Mesendoderm (in vitro differentiated cells): ENCODE data around the gene SBNO1.

Experiments used
- DNase-seq: peaks from one replicate; pipeline ENCODE4 v3.0.0; 2013
- H2AK5ac ChIP-seq: 2 replicates; pipeline ENCODE4 v1.6.1; 2013; ENCODE audit warnings: low read length, inconsistent platforms
- H2BK120ac ChIP-seq: 2 replicates; pipeline ENCODE4 v1.6.1; 2013; ENCODE audit warnings: low read depth, mild to moderate bottlenecking, low read length, moderate library complexity, mixed read lengths
- H2BK15ac ChIP-seq: replicated peaks from 2 replicates; pipeline ENCODE4 v1.6.1; 2013; ENCODE audit warnings: low read depth, mild to moderate bottlenecking, moderate library complexity
- H2BK5ac ChIP-seq: 2 replicates; pipeline ENCODE4 v1.6.1; 2013; ENCODE audit warnings: low read length, inconsistent platforms
- H3K18ac ChIP-seq: 2 replicates; pipeline ENCODE4 v1.6.1; 2013; ENCODE audit warnings: mild to moderate bottlenecking, low read length, mixed read lengths
- H3K23ac ChIP-seq: one replicate; pipeline ENCODE4 v1.6.1; 2013; ENCODE audit warnings: low read length
- H3K27ac ChIP-seq: 2 replicates; pipeline ENCODE4 v1.5.1; 2013; ENCODE audit warnings: low read depth, mild to moderate bottlenecking, inconsistent platforms, low read length, moderate library complexity
- H3K27me3 ChIP-seq: 2 replicates; pipeline ENCODE4 v1.6.1; 2013; ENCODE audit warnings: low read length, control low read depth, mild to moderate bottlenecking, inconsistent platforms; ENCODE audit not compliant: insufficient read depth, poor library complexity
- H3K36me3 ChIP-seq: 2 replicates; pipeline ENCODE4 v1.6.1; 2013; ENCODE audit warnings: low read length, inconsistent platforms; ENCODE audit not compliant: control insufficient read depth, insufficient read depth
- H3K4ac ChIP-seq: one replicate; pipeline ENCODE4 v1.6.1; 2013; ENCODE audit warnings: low read depth, mild to moderate bottlenecking, low read length, moderate library complexity
- H3K4me1 ChIP-seq: 2 replicates; pipeline ENCODE4 v1.6.1; 2013; ENCODE audit warnings: low read depth, low read length, inconsistent platforms; ENCODE audit not compliant: control insufficient read depth
- H3K4me2 ChIP-seq: 2 replicates; pipeline ENCODE4 v1.6.1; 2013; ENCODE audit warnings: low read length
- H3K4me3 ChIP-seq: 2 replicates; pipeline ENCODE4 v1.5.1; 2013; ENCODE audit warnings: mild to moderate bottlenecking, low read length
- H3K56ac ChIP-seq: one replicate; pipeline ENCODE4 v1.6.1; 2013; ENCODE audit warnings: low read length
- H3K79me1 ChIP-seq: 2 replicates; pipeline ENCODE4 v1.6.1; 2013; ENCODE audit warnings: low read length, inconsistent platforms
- H3K79me2 ChIP-seq: 2 replicates; pipeline ENCODE4 v1.6.1; 2013; ENCODE audit warnings: mild to moderate bottlenecking, low read length; ENCODE audit not compliant: control insufficient read depth, insufficient read depth
- H3K9ac ChIP-seq: 2 replicates; pipeline ENCODE4 v1.6.1; 2013; ENCODE audit warnings: low read length, inconsistent platforms
- H4K5ac ChIP-seq: one replicate; pipeline ENCODE4 v1.6.1; 2013; ENCODE audit warnings: low read length
- H4K8ac ChIP-seq: one replicate; pipeline ENCODE4 v1.6.1; 2013; ENCODE audit warnings: low read depth, mild to moderate bottlenecking, control low read depth, low read length, moderate library complexity
- WGBS: extraction: QIAGEN DNeasy Blood & Tissue Kit; methylation state at CpG from one replicate; pipeline ENCODE4 v1.1.7; 2013; ENCODE audit warnings: low lambda C conversion rate, missing lambda C conversion rate; ENCODE audit not compliant: insufficient coverage; ENCODE audit errors: extremely low coverage; 5-methylcytosine and 5-hydroxymethylcytosine counted together

The SBNO1 gene

GRCh38 chr12:123391546-123392343 lies 27.1 kb upstream of the SBNO1 start:
- Histone ChIP-seq H3K79me1 (peaks cover 4% of the 10 kb centered on the region), H3K23ac (no peak overlapping the region), H2AK5ac (no peak overlapping the region), H2BK120ac (no peak overlapping the region), H4K5ac (no peak overlapping the region), H3K27ac (no peak overlapping the region), H3K4me1 (peaks cover 8% of the 10 kb centered on the region), H3K4me2 (no peak overlapping the region), H2BK5ac (no peak overlapping the region), H3K79me2 (no peaks in the 10 kb centered on the region), H3K4me3 (no peak overlapping the region), H3K4ac (no peak overlapping the region), H3K9ac (no peak overlapping the region), H3K56ac (no peak overlapping the region), H3K27me3 (no peaks in the 10 kb centered on the region), H3K36me3 (peaks cover 14% of the 10 kb centered on the region), H3K18ac (no peak overlapping the region), H2BK15ac (no peak overlapping the region), H4K8ac (no peak overlapping the region)
- no CpG with 5 or more reads among the region's 8 CpGs for WGBS
- no peak for DNase-seq

GRCh38 chr12:123390498-123391426 lies 26.1 kb upstream of the SBNO1 start:
- H3K27ac ChIP-seq: no peak overlapping the region
- H3K36me3 ChIP-seq: peaks cover 10% of the 10 kb centered on the region

GRCh38 chr12:123389560-123390351 lies 25.1 kb upstream of the SBNO1 start:
- Histone ChIP-seq H3K79me2 (peaks cover 1% of the 10 kb centered on the region), H2BK5ac (no peak overlapping the region), H3K79me1 (peaks cover 4% of the 10 kb centered on the region), H3K27ac (peak overlapping the region; percentile 71), H3K4me3 (peak overlapping the region; percentile 39), H4K5ac (no peak overlapping the region), H3K18ac (peak overlapping the region; percentile 97), H3K4me2 (peak overlapping the region; percentile 45), H2BK120ac (no peak overlapping the region), H2AK5ac (no peak overlapping the region), H3K27me3 (no peaks in the 10 kb centered on the region), H3K36me3 (peaks cover 8% of the 10 kb centered on the region), H4K8ac (no peak overlapping the region), H3K9ac (peak overlapping the region; percentile 72), H3K23ac (no peak overlapping the region), H3K4ac (peak overlapping the region; percentile 85), H3K56ac (peak overlapping the region; percentile 80), H3K4me1 (peaks cover 8% of the 10 kb centered on the region), H2BK15ac (no peak overlapping the region)
- peak; percentile 46 for DNase-seq
- WGBS: no CpG with 5 or more reads among the region's 66 CpGs

More at GRCh38 chr12:123390498-123391426, 26.1 kb upstream of the SBNO1 start:
- Histone ChIP-seq H3K4ac (no peak overlapping the region), H3K4me1 (peaks cover 8% of the 10 kb centered on the region), H3K23ac (no peak overlapping the region), H3K79me1 (peaks cover 4% of the 10 kb centered on the region), H3K9ac (peak overlapping the region; percentile 72), H4K5ac (no peak overlapping the region), H2BK15ac (no peak overlapping the region), H3K4me2 (no peak overlapping the region), H2BK5ac (no peak overlapping the region), H3K27me3 (no peaks in the 10 kb centered on the region), H3K79me2 (peaks cover 1% of the 10 kb centered on the region), H2BK120ac (no peak overlapping the region), H3K56ac (peak overlapping the region; percentile 80), H4K8ac (no peak overlapping the region), H2AK5ac (no peak overlapping the region), H3K4me3 (no peak overlapping the region), H3K18ac (no peak overlapping the region)
- WGBS: no CpG with 5 or more reads among the region's 23 CpGs
- no peak for DNase-seq

GRCh38 chr12:123388951-123389559 lies 24.4 kb upstream of the SBNO1 start:
- H3K36me3 ChIP-seq: peaks cover 5% of the 10 kb centered on the region
- peak overlapping the region; percentile 80 for H3K56ac ChIP-seq
- H3K23ac ChIP-seq: no peak overlapping the region
- H3K27ac ChIP-seq: peak overlapping the region; percentile 71
- no peak overlapping the region for H2AK5ac ChIP-seq
- H2BK5ac ChIP-seq: no peak overlapping the region
- H3K79me1 ChIP-seq: peaks cover 4% of the 10 kb centered on the region
- peak overlapping the region; percentile 72 for H3K9ac ChIP-seq
- H3K4ac ChIP-seq: peak overlapping the region; percentile 85
- H3K4me2 ChIP-seq: no peak overlapping the region
- peak overlapping the region; percentile 39 for H3K4me3 ChIP-seq
- H4K5ac ChIP-seq: no peak overlapping the region
- WGBS: no CpG with 5 or more reads among the region's 102 CpGs
- no peak for DNase-seq
- peak overlapping the region; percentile 97 for H3K18ac ChIP-seq
- no peak overlapping the region for H4K8ac ChIP-seq
- H3K79me2 ChIP-seq: peaks cover 1% of the 10 kb centered on the region
- H3K4me1 ChIP-seq: peaks cover 8% of the 10 kb centered on the region
- H2BK120ac ChIP-seq: no peak overlapping the region
- H2BK15ac ChIP-seq: no peak overlapping the region
- H3K27me3 ChIP-seq: no peaks in the 10 kb centered on the region
